K562 (cell line): Measurements from ENCODE around the gene JUND. TPM values are rescaled to one million over a fixed set of nuclear protein-coding genes. Genes with fewer than 3 reads are reported as not detected.

Source experiments
- ARHGAP35 ChIP-seq: fragments of 450-650 bp; IDR thresholded peaks from 2 replicates; pipeline ENCODE4 v1.6.1; 2018; ENCODE audit not compliant: partially characterized antibody
- ARID4B ChIP-seq: sonication (generic); formaldehyde crosslinking; IDR thresholded peaks from 2 replicates; pipeline ENCODE4 v1.8.0; 2022; ENCODE audit warnings: mild to moderate bottlenecking, missing genetic modification reagents
- BDP1 ChIP-seq: IDR thresholded peaks from 3 replicates; pipeline ENCODE4 v1.6.1; 2011; ENCODE audit not compliant: insufficient read length, insufficient read depth
- ELF1 ChIP-seq: fragments of 200-800 bp; sonication (Bioruptor generic); IDR thresholded peaks from 2 replicates; pipeline ENCODE4 v1.6.1; 2016; ENCODE audit warnings: missing genetic modification characterization, missing compliant biosample characterization
- FOXP4 ChIP-seq: sonication (generic); formaldehyde crosslinking; IDR thresholded peaks from 2 replicates; pipeline ENCODE4 v1.8.0; 2022; ENCODE audit warnings: mild to moderate bottlenecking, missing genetic modification reagents, borderline replicate concordance
- GTF2A2 ChIP-seq: IDR thresholded peaks from 2 replicates; pipeline ENCODE4 v1.6.1; 2016; ENCODE audit warnings: mild to moderate bottlenecking, missing genetic modification characterization, missing compliant biosample characterization
- HDAC8 ChIP-seq: fragments of 450-650 bp; IDR thresholded peaks from 2 replicates; pipeline ENCODE4 v1.6.1; 2016; ENCODE audit warnings: mild to moderate bottlenecking, missing genetic modification characterization, moderate library complexity, missing compliant biosample characterization
- HOMEZ ChIP-seq: fragments of 250-450 bp; sonication (Bioruptor Pico); IDR thresholded peaks from 2 replicates; pipeline ENCODE4 v1.4.0; 2020; ENCODE audit warnings: mild to moderate bottlenecking, moderate library complexity
- MCM3 ChIP-seq: fragments of 450-650 bp; IDR thresholded peaks from 2 replicates; pipeline ENCODE4 v1.6.1; 2016
- POLR3G ChIP-seq: IDR thresholded peaks from 2 replicates; pipeline ENCODE4 v1.6.1; 2011; ENCODE audit not compliant: insufficient read length, insufficient replicate concordance; ENCODE audit errors: extremely low read depth
- TAF7 ChIP-seq: fragments of 450-650 bp; IDR thresholded peaks from 2 replicates; pipeline ENCODE4 v1.6.1; 2016; ENCODE audit warnings: missing genetic modification characterization, missing compliant biosample characterization
- TEAD2 ChIP-seq: fragments of 450-650 bp; IDR thresholded peaks from 2 replicates; pipeline ENCODE4 v1.6.1; 2016; ENCODE audit warnings: missing genetic modification characterization, control low read depth, missing compliant biosample characterization
- ZFX ChIP-seq: sonication (generic); formaldehyde crosslinking; IDR thresholded peaks from 2 replicates; pipeline ENCODE4 v1.8.0; 2022; ENCODE audit warnings: mild to moderate bottlenecking, missing genetic modification reagents, moderate library complexity
- ZKSCAN8 ChIP-seq: fragments of 200-800 bp; sonication (Bioruptor generic); IDR thresholded peaks from 2 replicates; pipeline ENCODE4 v1.6.1; 2016; ENCODE audit warnings: missing genetic modification characterization, missing compliant biosample characterization
- ZNF277 ChIP-seq: fragments of 250-450 bp; sonication (Bioruptor Pico); IDR thresholded peaks from 2 replicates; pipeline ENCODE4 v1.8.0; 2022; ENCODE audit warnings: inconsistent platforms, mild to moderate bottlenecking, moderate library complexity, borderline replicate concordance
- ZNF551 ChIP-seq: fragments of 250-450 bp; sonication (Bioruptor Pico); IDR thresholded peaks from 2 replicates; pipeline ENCODE4 v1.5.0; 2021; ENCODE audit warnings: mild to moderate bottlenecking, moderate library complexity
- ZNF583 ChIP-seq: fragments of 250-450 bp; sonication (Bioruptor Pico); IDR thresholded peaks from 2 replicates; pipeline ENCODE4 v1.4.0; 2020
- ZNF584 ChIP-seq: fragments of 200-800 bp; sonication (Bioruptor generic); IDR thresholded peaks from 2 replicates; pipeline ENCODE4 v1.6.1; 2016; ENCODE audit warnings: low read depth, mild to moderate bottlenecking, missing genetic modification characterization, missing compliant biosample characterization
- polyA plus RNA-seq, 8 experiments: library from polyadenylated mRNA; depleted of rRNA in 4 of 8; stranded (reverse) in 5 of 8; unstranded in 3 of 8; fragments of >200 nt; fragmentation: Nextera tagmentation in 2 of 8; fragmentation: Illumina TruSeq in 1 of 8; extraction: Ambion mirVana in 2 of 8; extraction: Trizol in 1 of 8; gene quantifications; 2 replicates each; pipeline versions ENCODE4 v1.2.1 to v1.2.3, GENCODE V29; 2011 to 2014; ENCODE audit warnings: inconsistent platforms in 1 of 8, missing spikeins in 1 of 8
- total RNA-seq, 7 experiments: library from RNA; depleted of rRNA in 6 of 7; stranded (reverse); fragments of >200 nt in 6 of 7; fragmentation: Illumina TruSeq in 2 of 7; extraction: Trizol in 2 of 7; gene quantifications; 2 replicates each; pipeline versions ENCODE4 v1.2.1 to v1.2.3, GENCODE V29; 2011 to 2021; ENCODE audit warnings: low replicate concordance in 1 of 7

JUND gene
- total and polyA plus RNA-seq, 9 of the 15 experiments (the other 6 are each of a cell fraction or from before 2014, with no cell fraction given), result 6.4 to 286 (median 42.3) TPM

- TF ChIP-seq ARID4B (CRISPR knock-in tag) (no peak; the same call in 1 of the 2 replicates), ZNF584 (CRISPR knock-in tag) (0 out of 2 replicates have a peak, but pooled peaks have one; percentile 39), ZKSCAN8 (CRISPR knock-in tag) (peak; percentile 16; the same call in 1 of the 2 replicates), ZNF551 (CRISPR knock-in tag) (no peak), HOMEZ (CRISPR knock-in tag) (no peak), ZFX (CRISPR knock-in tag) (peak; percentile 95), ZNF277 (CRISPR knock-in tag) (no peak), TAF7 (tag) (peak; percentile 47), TEAD2 (tag) (peak; percentile 93), MCM3 (no peak), FOXP4 (CRISPR knock-in tag) (no peak), BDP1 (no peak), ELF1 (tag) (peak; percentile 73), ARHGAP35 (no peak), POLR3G (no peak), GTF2A2 (no peak), HDAC8 (tag) (peak; percentile 64; the same call in 1 of the 2 replicates), ZNF583 (CRISPR knock-in tag) (no peak)
These were observed 10.4 kb upstream of the JUND start (continued) for GRCh38 chr19:18291590-18292461.
